Mesendoderm (in vitro differentiated cells): ENCODE measurements around the gene SH2B3.

Source experiments
- DNase-seq: peaks from one replicate; pipeline ENCODE4 v3.0.0; 2013
- H2AK5ac ChIP-seq: 2 replicates; pipeline ENCODE4 v1.6.1; 2013; ENCODE audit warnings: low read length, inconsistent platforms
- H2BK120ac ChIP-seq: 2 replicates; pipeline ENCODE4 v1.6.1; 2013; ENCODE audit warnings: low read depth, mild to moderate bottlenecking, low read length, moderate library complexity, mixed read lengths
- H2BK15ac ChIP-seq: replicated peaks from 2 replicates; pipeline ENCODE4 v1.6.1; 2013; ENCODE audit warnings: low read depth, mild to moderate bottlenecking, moderate library complexity
- H2BK5ac ChIP-seq: 2 replicates; pipeline ENCODE4 v1.6.1; 2013; ENCODE audit warnings: low read length, inconsistent platforms
- H3K18ac ChIP-seq: 2 replicates; pipeline ENCODE4 v1.6.1; 2013; ENCODE audit warnings: mild to moderate bottlenecking, low read length, mixed read lengths
- H3K23ac ChIP-seq: one replicate; pipeline ENCODE4 v1.6.1; 2013; ENCODE audit warnings: low read length
- H3K27ac ChIP-seq: 2 replicates; pipeline ENCODE4 v1.5.1; 2013; ENCODE audit warnings: low read depth, mild to moderate bottlenecking, inconsistent platforms, low read length, moderate library complexity
- H3K27me3 ChIP-seq: 2 replicates; pipeline ENCODE4 v1.6.1; 2013; ENCODE audit warnings: low read length, control low read depth, mild to moderate bottlenecking, inconsistent platforms; ENCODE audit not compliant: insufficient read depth, poor library complexity
- H3K36me3 ChIP-seq: 2 replicates; pipeline ENCODE4 v1.6.1; 2013; ENCODE audit warnings: low read length, inconsistent platforms; ENCODE audit not compliant: control insufficient read depth, insufficient read depth
- H3K4ac ChIP-seq: one replicate; pipeline ENCODE4 v1.6.1; 2013; ENCODE audit warnings: low read depth, mild to moderate bottlenecking, low read length, moderate library complexity
- H3K4me1 ChIP-seq: 2 replicates; pipeline ENCODE4 v1.6.1; 2013; ENCODE audit warnings: low read depth, low read length, inconsistent platforms; ENCODE audit not compliant: control insufficient read depth
- H3K4me2 ChIP-seq: 2 replicates; pipeline ENCODE4 v1.6.1; 2013; ENCODE audit warnings: low read length
- H3K4me3 ChIP-seq: 2 replicates; pipeline ENCODE4 v1.5.1; 2013; ENCODE audit warnings: mild to moderate bottlenecking, low read length
- H3K56ac ChIP-seq: one replicate; pipeline ENCODE4 v1.6.1; 2013; ENCODE audit warnings: low read length
- H3K79me1 ChIP-seq: 2 replicates; pipeline ENCODE4 v1.6.1; 2013; ENCODE audit warnings: low read length, inconsistent platforms
- H3K79me2 ChIP-seq: 2 replicates; pipeline ENCODE4 v1.6.1; 2013; ENCODE audit warnings: mild to moderate bottlenecking, low read length; ENCODE audit not compliant: control insufficient read depth, insufficient read depth
- H3K9ac ChIP-seq: 2 replicates; pipeline ENCODE4 v1.6.1; 2013; ENCODE audit warnings: low read length, inconsistent platforms
- H4K5ac ChIP-seq: one replicate; pipeline ENCODE4 v1.6.1; 2013; ENCODE audit warnings: low read length
- H4K8ac ChIP-seq: one replicate; pipeline ENCODE4 v1.6.1; 2013; ENCODE audit warnings: low read depth, mild to moderate bottlenecking, control low read depth, low read length, moderate library complexity
- WGBS: extraction: QIAGEN DNeasy Blood & Tissue Kit; methylation state at CpG from one replicate; pipeline ENCODE4 v1.1.7; 2013; ENCODE audit warnings: low lambda C conversion rate, missing lambda C conversion rate; ENCODE audit not compliant: insufficient coverage; ENCODE audit errors: extremely low coverage; 5-methylcytosine and 5-hydroxymethylcytosine counted together

SH2B3 gene

GRCh38 chr12:111434680-111435338 lies 29.1 kb downstream of the SH2B3 start:
- no peak overlapping the region for H2BK5ac ChIP-seq
- H3K9ac ChIP-seq = peak overlapping the region; percentile 33
- H2AK5ac ChIP-seq = peak overlapping the region; percentile 43
- H2BK15ac ChIP-seq = no peak overlapping the region
- H3K4me2 ChIP-seq = no peak overlapping the region
- H3K79me2 ChIP-seq = peaks cover 37% of the 10 kb centered on the region
- H2BK120ac ChIP-seq = no peak overlapping the region
- H3K36me3 ChIP-seq = no peaks in the 10 kb centered on the region
- DNase-seq = no peak
- no peak overlapping the region for H4K8ac ChIP-seq
- no peak overlapping the region for H3K23ac ChIP-seq
- peaks cover 3% of the 10 kb centered on the region for H3K4me1 ChIP-seq
- peaks cover 22% of the 10 kb centered on the region for H3K79me1 ChIP-seq
- H3K27me3 ChIP-seq = no peaks in the 10 kb centered on the region
- no peak overlapping the region for H3K4me3 ChIP-seq
- H3K27ac ChIP-seq = no peak overlapping the region
- H3K4ac ChIP-seq = no peak overlapping the region
- no peak overlapping the region for H3K18ac ChIP-seq
- WGBS = no CpG with 5 or more reads among the region's 18 CpGs
- peak overlapping the region; percentile 45 for H3K56ac ChIP-seq
- H4K5ac ChIP-seq = no peak overlapping the region

- no CpG with 5 or more reads among the region's 16 CpGs for WGBS
- H3K79me1 ChIP-seq = peaks cover 17% of the 10 kb centered on the region
- no peaks in the 10 kb centered on the region for H3K36me3 ChIP-seq
- H4K5ac ChIP-seq = no peak overlapping the region
- H3K4me1 ChIP-seq = peaks cover 3% of the 10 kb centered on the region
- H2AK5ac ChIP-seq = no peak overlapping the region
- H3K9ac ChIP-seq = no peak overlapping the region
- no peak overlapping the region for H3K23ac ChIP-seq
- H4K8ac ChIP-seq = no peak overlapping the region
- H3K27ac ChIP-seq = no peak overlapping the region
- peaks cover 36% of the 10 kb centered on the region for H3K79me2 ChIP-seq
- no peak overlapping the region for H3K18ac ChIP-seq
- H2BK120ac ChIP-seq = no peak overlapping the region
- no peak overlapping the region for H3K56ac ChIP-seq
- H3K27me3 ChIP-seq = no peaks in the 10 kb centered on the region
- DNase-seq = no peak
- H3K4me2 ChIP-seq = no peak overlapping the region
- no peak overlapping the region for H2BK15ac ChIP-seq
- H3K4ac ChIP-seq = no peak overlapping the region
- H2BK5ac ChIP-seq = no peak overlapping the region
- H3K4me3 ChIP-seq = no peak overlapping the region
Observed at GRCh38 chr12:111435661-111436201, 30.0 kb downstream of the SH2B3 start.

DNA sequence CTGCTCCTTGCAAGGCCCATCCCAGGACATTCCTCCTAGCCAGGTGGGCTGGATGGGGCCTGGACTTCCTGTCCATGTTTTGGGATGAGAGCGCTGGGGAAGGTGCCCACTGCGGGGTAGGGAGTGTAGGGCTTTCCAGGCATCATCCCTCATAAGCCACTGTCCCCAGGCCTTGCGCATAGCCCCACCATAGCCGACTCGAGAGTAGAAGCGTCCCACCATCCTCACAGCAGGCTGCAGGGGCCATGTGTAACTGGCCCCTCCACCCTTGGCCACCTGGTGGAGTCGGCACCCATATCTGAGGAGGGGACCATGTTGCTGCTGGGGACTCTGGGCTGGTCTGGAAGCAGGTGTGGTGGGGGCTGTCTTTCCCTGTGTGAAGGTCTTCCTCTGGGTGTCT lies 30.5 kb downstream of the SH2B3 start:
- peaks cover 17% of the 10 kb centered on the region for H3K79me1 ChIP-seq
- no peak overlapping the region for H3K9ac ChIP-seq
- no peak overlapping the region for H2AK5ac ChIP-seq
- H3K79me2 ChIP-seq = peaks cover 37% of the 10 kb centered on the region
- no peak overlapping the region for H2BK5ac ChIP-seq
- no peak overlapping the region for H3K27ac ChIP-seq
- H2BK15ac ChIP-seq = no peak overlapping the region
- H3K23ac ChIP-seq = no peak overlapping the region
- no peak overlapping the region for H4K5ac ChIP-seq
- DNase-seq = no peak
- no peak overlapping the region for H3K56ac ChIP-seq
- H3K27me3 ChIP-seq = no peaks in the 10 kb centered on the region
- H3K4ac ChIP-seq = no peak overlapping the region
- no peaks in the 10 kb centered on the region for H3K36me3 ChIP-seq
- no CpG with 5 or more reads among the region's 7 CpGs for WGBS
- H3K4me3 ChIP-seq = no peak overlapping the region
- H3K4me2 ChIP-seq = no peak overlapping the region
- H2BK120ac ChIP-seq = no peak overlapping the region
- peaks cover 3% of the 10 kb centered on the region for H3K4me1 ChIP-seq
- H4K8ac ChIP-seq = no peak overlapping the region
- H3K18ac ChIP-seq = no peak overlapping the region

DNA sequence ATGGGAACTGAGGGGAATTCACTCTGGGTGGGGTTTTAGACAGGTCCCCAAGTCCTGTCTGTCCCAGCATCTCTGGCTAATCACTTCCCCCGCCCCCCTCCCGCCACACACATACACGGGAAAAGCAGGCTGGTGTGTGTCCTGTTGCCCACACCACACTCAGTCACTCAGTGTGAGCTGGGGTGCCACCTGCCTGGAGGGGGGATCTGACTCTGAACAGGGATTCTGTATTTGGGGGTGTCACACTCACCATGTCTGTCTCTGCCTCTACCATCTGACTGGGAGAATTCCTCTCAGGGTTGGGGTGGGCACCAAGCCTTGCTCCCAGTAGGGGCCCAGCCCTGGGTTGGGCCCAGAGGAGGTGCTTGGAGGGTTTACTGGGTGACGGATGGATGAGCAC lies 31.1 kb downstream of the SH2B3 start:
- no peak overlapping the region for H3K27ac ChIP-seq
- no peak overlapping the region for H3K56ac ChIP-seq
- peaks cover 41% of the 10 kb centered on the region for H3K79me2 ChIP-seq
- H3K27me3 ChIP-seq = no peaks in the 10 kb centered on the region
- no peaks in the 10 kb centered on the region for H3K36me3 ChIP-seq
- no peak for DNase-seq
- no peak overlapping the region for H3K4me3 ChIP-seq
- no peak overlapping the region for H4K8ac ChIP-seq
- no peak overlapping the region for H3K4ac ChIP-seq
- peaks cover 3% of the 10 kb centered on the region for H3K4me1 ChIP-seq
- no peak overlapping the region for H4K5ac ChIP-seq
- no peak overlapping the region for H3K18ac ChIP-seq
- no peak overlapping the region for H3K4me2 ChIP-seq
- H2BK120ac ChIP-seq = no peak overlapping the region
- H2BK5ac ChIP-seq = no peak overlapping the region
- H2BK15ac ChIP-seq = no peak overlapping the region
- no peak overlapping the region for H3K23ac ChIP-seq
- WGBS = no CpG with 5 or more reads among the region's 4 CpGs
- peaks cover 21% of the 10 kb centered on the region for H3K79me1 ChIP-seq
- H3K9ac ChIP-seq = no peak overlapping the region
- H2AK5ac ChIP-seq = no peak overlapping the region

DNA sequence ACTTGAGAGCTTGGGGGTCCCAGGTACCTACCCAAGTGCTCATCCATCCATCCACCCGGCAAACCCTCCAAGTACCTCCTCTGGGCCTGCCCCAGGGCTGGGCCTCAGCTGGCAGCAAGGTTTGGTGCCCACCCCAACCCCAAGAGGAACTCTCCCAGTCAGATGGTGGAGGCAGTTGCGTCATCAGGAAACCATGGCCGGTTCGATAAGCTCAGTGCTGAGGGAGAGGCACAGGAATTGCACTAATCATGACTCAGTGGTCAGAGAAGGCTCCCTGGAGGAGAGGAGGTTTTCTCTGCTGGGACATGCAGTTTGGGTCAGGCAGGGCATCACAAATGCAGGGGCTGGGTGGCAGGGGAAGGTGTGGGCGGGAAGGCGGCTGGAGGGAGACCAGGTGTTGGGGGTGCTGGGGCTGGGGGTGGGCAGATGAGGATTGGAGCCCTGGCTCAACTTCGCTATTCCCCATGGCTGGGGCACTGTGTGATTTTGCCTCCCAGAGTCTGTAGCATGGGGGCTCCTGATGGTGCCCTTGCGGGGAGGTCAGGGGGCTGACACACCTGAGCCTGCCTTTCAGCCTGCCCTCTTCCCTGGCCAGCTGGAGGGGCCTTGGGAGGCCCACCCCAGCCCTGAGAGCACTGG lies 32.2 kb downstream of the SH2B3 start:
- Histone ChIP-seq H2BK120ac (no peak overlapping the region), H2BK15ac (no peak overlapping the region), H3K9ac (no peak overlapping the region), H3K27ac (no peak overlapping the region), H2BK5ac (no peak overlapping the region), H4K8ac (no peak overlapping the region), H3K4me2 (no peak overlapping the region), H4K5ac (no peak overlapping the region), H3K4me3 (no peak overlapping the region), H3K56ac (no peak overlapping the region), H3K23ac (no peak overlapping the region), H3K4ac (no peak overlapping the region), H3K79me2 (peaks cover 39% of the 10 kb centered on the region), H3K36me3 (no peaks in the 10 kb centered on the region), H3K27me3 (no peaks in the 10 kb centered on the region), H3K4me1 (peaks cover 3% of the 10 kb centered on the region), H2AK5ac (no peak overlapping the region), H3K18ac (no peak overlapping the region), H3K79me1 (peaks cover 25% of the 10 kb centered on the region)
- no CpG with 5 or more reads among the region's 8 CpGs for WGBS
- DNase-seq = peak; percentile 42
